Spleen (tissue), 11 donors: ENCODE measurements around the gene SLC46A1. TPM values are rescaled to one million over a fixed set of nuclear protein-coding genes. Genes with fewer than 3 reads are reported as not detected.

ENCODE experiments used
- DNase-seq: peaks from one replicate; pipeline ENCODE4 v3.0.0-alpha.2; 2020
- H3K27ac ChIP-seq, 8 donors: fragments of 200-600 bp; sonication (generic) in 7 of 8; 1 replicate in 4 of 8; 2 replicates in 4 of 8; pipeline versions ENCODE4 v1.5.0 to v1.8.0; 2016 to 2021; ENCODE audit warnings: inconsistent platforms in 4 of 8, mild to moderate bottlenecking in 4 of 8, moderate library complexity in 1 of 8
- H3K27me3 ChIP-seq, 7 donors: fragments of 200-600 bp; sonication (generic) in 6 of 7; replicated peaks in 1 of 7; 1 replicate in 4 of 7; 2 replicates in 3 of 7; pipeline versions ENCODE4 v1.5.0 to v1.8.0; 2016 to 2021; ENCODE audit warnings: inconsistent platforms in 3 of 7, mild to moderate bottlenecking in 1 of 7
- H3K36me3 ChIP-seq, 6 donors: fragments of 200-600 bp; sonication (generic) in 5 of 6; 1 replicate in 4 of 6; 2 replicates in 2 of 6; pipeline versions ENCODE4 v1.5.0 to v1.8.0; 2016 to 2021; ENCODE audit warnings: inconsistent platforms in 2 of 6
- H3K4me1 ChIP-seq, 6 donors: fragments of 200-600 bp; sonication (generic) in 5 of 6; 1 replicate in 3 of 6; 2 replicates in 3 of 6; pipeline versions ENCODE4 v1.5.0 to v1.8.0; 2016 to 2021; ENCODE audit warnings: inconsistent platforms in 3 of 6
- H3K4me3 ChIP-seq, 8 donors: fragments of 200-600 bp; sonication (generic) in 7 of 8; 1 replicate in 4 of 8; 2 replicates in 4 of 8; pipeline versions ENCODE4 v1.5.0 to v1.8.0; 2016 to 2021; ENCODE audit warnings: inconsistent platforms in 4 of 8, mild to moderate bottlenecking in 4 of 8, moderate library complexity in 2 of 8
- H3K9me3 ChIP-seq, 8 donors: fragments of 200-600 bp; sonication (generic) in 7 of 8; 1 replicate in 4 of 8; 2 replicates in 4 of 8; pipeline versions ENCODE4 v1.5.0 to v1.8.0; 2016 to 2021; ENCODE audit warnings: inconsistent platforms in 4 of 8
- POLR2A ChIP-seq, 3 donors: fragments of 450-650 bp; IDR thresholded peaks; one replicate each; pipeline ENCODE4 v1.5.1; 2017; ENCODE audit warnings: antibody characterized with exemption in 3 of 3, mild to moderate bottlenecking in 1 of 3
- POLR2AphosphoS5 ChIP-seq, 3 donors: sonication (generic); formaldehyde crosslinking; IDR thresholded peaks; one replicate each; pipeline ENCODE4 v1.5.1; 2017; ENCODE audit warnings: antibody characterized with exemption in 3 of 3
- WGBS, 5 donors: extraction: QIAGEN DNeasy Blood & Tissue Kit in 3 of 5; methylation state at CpG; one replicate each; pipeline versions ENCODE4 v1.1.5 to v1.1.7; 2013 to 2018; 5-methylcytosine and 5-hydroxymethylcytosine counted together
- intact Hi-C: fragments of 100-400 bp; cut with DNase I; formaldehyde crosslinking; loops from one replicate; pipeline ENCODE4 v1.15.0; 2023; ENCODE audit warnings: low total_unique reads
- polyA plus RNA-seq, 3 donors: library from polyadenylated mRNA; stranded (reverse); fragments of 200-250 nt; gene quantifications; one replicate each; pipeline ENCODE4 v1.2.1, GENCODE V29; 2013
- total RNA-seq, 7 donors: library from RNA; depleted of rRNA in 3 of 7; stranded (reverse); fragments of >200 nt in 3 of 7; fragmentation: NEBNext Ultra II Directional in 4 of 7; extraction: Animal tissue kit (Norgen Biotek cat#: 25700) in 4 of 7; gene quantifications; one replicate each; pipeline versions ENCODE4 v1.1.0 to v1.2.1, GENCODE V29; 2016 to 2021
- TF ChIP-seq, protein P1 (sequence below), 11 experiments: fragments of 200-600 bp in 7 of 11; fragments of 450-650 bp in 4 of 11; sonication (generic) in 4 of 11; IDR thresholded peaks in 8 of 11; conservative IDR thresholded peaks in 3 of 11; 1 replicate in 7 of 11; 2 replicates in 4 of 11; pipeline versions ENCODE4 v1.4.0 to v1.8.0; 2016 to 2021; ENCODE audit warnings: antibody characterized with exemption in 11 of 11, inconsistent platforms in 4 of 11, mild to moderate bottlenecking in 1 of 11
- donor health status: healthy with polysubstance abuse.
- donor health status: DM: no; HTN: no; CAD: no; lungs with moderate emphysema.
- donor health status: DM: no; HTN: no; CAD: no.
- donor health status: Bipolar disorder and iron deficiency.
- donor health status: healthy.
- donor health status: DM: no; HTN: no; CAD: no.
- donor health status: DM: yes; HTN: yes; CAD: no.

Gene SLC46A1
- total and polyA plus RNA-seq, 10 donors, result 2.1 to 28.9 (median 20.6) TPM

DNA sequence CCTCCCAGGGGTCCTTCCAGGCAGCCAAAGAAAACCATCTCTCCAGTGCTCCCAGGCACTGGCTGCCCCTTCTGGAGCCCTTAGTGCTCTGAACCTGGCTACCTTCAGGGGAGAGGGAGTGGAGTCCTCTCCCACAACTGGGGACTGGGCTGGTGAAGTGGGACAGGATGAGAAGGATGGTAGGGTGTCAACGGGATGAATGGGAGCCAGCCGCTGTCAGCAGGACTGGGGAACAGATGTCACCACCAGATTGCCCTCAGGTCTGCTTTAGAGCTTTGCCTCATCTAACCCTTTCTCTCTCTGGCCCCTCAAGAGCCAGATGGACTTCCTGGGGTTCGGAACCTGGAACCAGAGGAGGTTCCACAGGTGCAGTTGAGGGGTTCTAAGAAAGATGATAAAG is 40.5 kb downstream of the SLC46A1 start:
- Histone ChIP-seq H3K4me3 (no peak overlapping the region), H3K9me3 (no peaks in the 10 kb centered on the region), H3K27ac (no peak overlapping the region), H3K36me3 (peaks cover 9 to 59% (median 45%) of the 10 kb centered on the region in 6 donors), H3K4me1 (peaks cover 0 to 10% (median 4%) of the 10 kb centered on the region in 6 donors), H3K27me3 (no peaks in the 10 kb centered on the region)
- DNase-seq, result no peak
- intact Hi-C loops, result no loop called here
- WGBS, 5 donors, result 87 to 93% (median 90%) methylated on average over 2 to 3 of the region's 3 CpGs
- no peak for TF ChIP-seq POLR2AphosphoS5 (IDR thresholded peaks at IDR 0.05)
- TF ChIP-seq POLR2A (IDR thresholded peaks at IDR 0.05), result no peak
- TF ChIP-seq, protein P1, sequence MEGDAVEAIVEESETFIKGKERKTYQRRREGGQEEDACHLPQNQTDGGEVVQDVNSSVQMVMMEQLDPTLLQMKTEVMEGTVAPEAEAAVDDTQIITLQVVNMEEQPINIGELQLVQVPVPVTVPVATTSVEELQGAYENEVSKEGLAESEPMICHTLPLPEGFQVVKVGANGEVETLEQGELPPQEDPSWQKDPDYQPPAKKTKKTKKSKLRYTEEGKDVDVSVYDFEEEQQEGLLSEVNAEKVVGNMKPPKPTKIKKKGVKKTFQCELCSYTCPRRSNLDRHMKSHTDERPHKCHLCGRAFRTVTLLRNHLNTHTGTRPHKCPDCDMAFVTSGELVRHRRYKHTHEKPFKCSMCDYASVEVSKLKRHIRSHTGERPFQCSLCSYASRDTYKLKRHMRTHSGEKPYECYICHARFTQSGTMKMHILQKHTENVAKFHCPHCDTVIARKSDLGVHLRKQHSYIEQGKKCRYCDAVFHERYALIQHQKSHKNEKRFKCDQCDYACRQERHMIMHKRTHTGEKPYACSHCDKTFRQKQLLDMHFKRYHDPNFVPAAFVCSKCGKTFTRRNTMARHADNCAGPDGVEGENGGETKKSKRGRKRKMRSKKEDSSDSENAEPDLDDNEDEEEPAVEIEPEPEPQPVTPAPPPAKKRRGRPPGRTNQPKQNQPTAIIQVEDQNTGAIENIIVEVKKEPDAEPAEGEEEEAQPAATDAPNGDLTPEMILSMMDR (IDR thresholded peaks at IDR 0.05 in 8 of 11, conservative IDR thresholded peaks at IDR 0.05 in 3 of 11), result no peak

DNA sequence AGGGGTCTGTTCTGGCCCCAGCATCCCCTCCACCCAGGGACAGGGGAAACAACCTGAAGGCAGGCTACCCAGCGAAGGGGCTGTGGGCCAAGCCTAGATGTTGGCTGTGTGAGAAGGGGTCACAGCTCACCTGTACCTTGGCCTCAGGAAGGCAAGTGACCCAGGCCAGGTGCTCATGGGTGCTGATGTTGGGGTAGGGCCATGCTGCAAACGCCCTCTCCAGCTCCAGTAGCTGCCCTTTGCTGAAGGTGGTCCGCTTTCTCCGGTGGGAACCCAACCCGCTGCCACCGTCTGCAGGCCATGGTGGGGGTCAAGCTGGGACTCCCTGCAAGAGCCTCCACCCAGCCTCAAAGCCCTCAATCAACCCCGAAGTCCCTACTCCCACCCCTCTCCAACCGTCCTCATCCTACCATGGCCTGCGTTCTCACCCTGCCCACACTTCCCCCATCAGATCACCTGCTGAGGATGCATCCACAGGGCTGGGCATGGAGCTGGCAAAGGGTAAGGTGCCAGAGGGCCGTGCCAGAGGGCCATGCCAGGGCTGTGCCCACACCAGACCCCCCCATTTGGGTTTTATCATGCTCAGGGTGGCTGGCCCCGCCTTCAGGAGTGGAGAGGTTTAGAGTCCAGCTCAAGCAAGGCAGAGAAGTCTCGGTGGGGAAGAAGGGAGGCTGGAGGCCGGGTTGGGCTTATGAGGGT is 41.2 kb downstream of the SLC46A1 start, which contains the start of gene SEBOX:
Gene SEBOX, minus strand, starts transcription at position 535 of the 699 bp plus-strand sequence. Its CDS starts 48 bp downstream, at position 487.
- Histone ChIP-seq H3K27ac (no peak within 1 kb of the TSS), H3K9me3 (no peaks in the 10 kb centered on the region), H3K4me1 (peaks cover 0 to 3% (median 0%) of the 10 kb centered on the region in 6 donors), H3K36me3 (peaks cover 11 to 65% (median 51%) of the 10 kb centered on the region in 6 donors), H3K27me3 (no peaks in the 10 kb centered on the region), H3K4me3 (no peak within 1 kb of the TSS)
- peak in 1 of 3 donors; percentile 47 for TF ChIP-seq POLR2AphosphoS5 (IDR thresholded peaks at IDR 0.05)
- no peak for TF ChIP-seq POLR2A (IDR thresholded peaks at IDR 0.05)
- TF ChIP-seq, protein P1 (IDR thresholded peaks at IDR 0.05 in 8 of 11, conservative IDR thresholded peaks at IDR 0.05 in 3 of 11), result no peak
- 89 to 95% (median 92%) methylated on average over 13 of the region's 13 CpGs for WGBS, 5 donors
- intact Hi-C loops, result no loop called here
- DNase-seq, result no peak

DNA sequence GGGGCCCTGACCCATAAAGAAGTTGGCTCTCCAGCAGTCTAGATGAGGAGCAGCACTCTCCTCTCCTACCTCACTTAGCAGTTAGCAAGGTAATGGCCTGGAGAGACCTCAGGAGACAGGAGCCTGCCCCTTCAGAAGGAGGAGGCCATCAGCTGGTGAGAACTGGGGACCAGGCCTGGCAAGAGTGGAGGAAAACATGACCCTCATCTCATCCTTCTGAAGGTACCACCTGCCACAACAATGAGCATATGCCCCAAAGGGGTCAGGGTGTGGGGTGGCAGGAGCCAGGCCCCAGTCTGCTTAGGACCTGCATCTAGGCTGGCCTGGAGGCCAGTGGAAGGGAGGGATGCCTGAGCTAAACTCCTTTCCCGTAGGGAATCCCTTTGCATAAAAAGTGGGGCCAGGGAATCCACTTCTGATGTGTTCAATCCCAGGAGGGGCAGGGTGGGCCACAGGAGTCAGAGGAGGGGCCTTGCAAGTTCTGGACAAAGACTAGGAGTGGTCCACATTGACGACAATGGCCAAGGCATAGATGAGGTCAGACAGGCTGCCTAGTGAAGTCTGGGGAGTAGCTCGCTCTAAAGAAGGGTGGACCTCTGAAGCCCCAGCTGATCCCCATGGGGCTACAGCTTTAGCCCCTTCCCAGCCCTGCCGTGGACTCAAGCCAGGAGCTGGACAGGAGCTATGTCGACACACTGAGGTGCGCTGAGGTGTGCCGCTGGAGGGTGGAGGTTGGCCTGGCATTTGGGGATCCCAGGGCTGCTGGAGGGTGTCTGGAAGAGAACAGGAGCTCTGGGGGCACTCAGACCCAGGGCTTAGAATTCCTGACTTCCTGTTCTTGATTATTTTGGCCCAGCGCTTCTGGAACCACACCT is 42.0 kb downstream of the SLC46A1 start:
- Histone ChIP-seq H3K4me1 (peaks cover 0 to 2% (median 0%) of the 10 kb centered on the region in 6 donors), H3K27ac (no peak overlapping the region), H3K27me3 (no peaks in the 10 kb centered on the region), H3K4me3 (no peak overlapping the region), H3K9me3 (no peaks in the 10 kb centered on the region), H3K36me3 (peaks cover 11 to 73% (median 59%) of the 10 kb centered on the region in 6 donors)
- DNase-seq, result no peak
- peak in 1 of 3 donors; percentile 50 for TF ChIP-seq POLR2AphosphoS5 (IDR thresholded peaks at IDR 0.05)
- TF ChIP-seq POLR2A (IDR thresholded peaks at IDR 0.05), result no peak
- TF ChIP-seq, protein P1 (IDR thresholded peaks at IDR 0.05 in 8 of 11, conservative IDR thresholded peaks at IDR 0.05 in 3 of 11), result no peak
- intact Hi-C loops, result no loop called here
- 85 to 97% (median 94%) methylated on average over 6 to 8 of the region's 8 CpGs for WGBS, 5 donors
